MM.1S (cell line): ENCODE measurements around the gene PLEKHG4.

Source experiments
- CTCF ChIP-seq: fragments of 300-600 bp; sonication (generic); IDR thresholded peaks from 2 replicates; pipeline ENCODE4 v1.5.1; 2016; ENCODE audit warnings: antibody characterized with exemption, low read length, mixed read lengths
- EZH2 ChIP-seq: fragments of 300-600 bp; sonication (generic); optimal IDR thresholded peaks from 2 replicates; pipeline ENCODE3; 2017; ENCODE audit warnings: low read depth, mild to moderate bottlenecking, antibody characterized with exemption, low read length, mixed read lengths
- EZH2phosphoT487 ChIP-seq: fragments of 300-600 bp; sonication (generic); IDR thresholded peaks from 2 replicates; pipeline ENCODE4 v1.6.1; 2018; ENCODE audit warnings: antibody characterized with exemption, low read length

- TF ChIP-seq CTCF (no peak), EZH2 (no peak), EZH2phosphoT487 (no peak)
Measured at GRCh38 chr16:67282447-67282805, 3.1 kb downstream of the PLEKHG4 start.
